HL-60 (cell line): ENCODE measurements around the gene YIF1A.
A peak's percentile ranks its signal among the peaks of the same experiment; 100 is the strongest.

Source experiments
- DNase-seq, 2 experiments: peaks; one replicate each; pipeline ENCODE4 v3.0.0-alpha.2; 2010 to 2020; ENCODE audit warnings: low read depth in 1 of 2, low spot score in 1 of 2
- H3K27ac ChIP-seq: fragments of 250-450 bp; sonication (Bioruptor Pico); replicated peaks from 2 replicates; pipeline ENCODE4 v1.5.1; 2020; ENCODE audit warnings: mild to moderate bottlenecking, moderate library complexity
- H3K27me3 ChIP-seq: fragments of 250-450 bp; sonication (Bioruptor Pico); 2 replicates; pipeline ENCODE4 v1.5.1; 2021; ENCODE audit warnings: mild to moderate bottlenecking, moderate library complexity; ENCODE audit not compliant: insufficient read depth, poor library complexity, severe bottlenecking
- H3K4me3 ChIP-seq: replicated peaks from 2 replicates; pipeline ENCODE4 v1.5.1; 2011; ENCODE audit warnings: mild to moderate bottlenecking, control low read depth, low read length; ENCODE audit not compliant: insufficient read depth
- GABPA ChIP-seq: IDR thresholded peaks from 2 replicates; pipeline ENCODE4 v1.6.1; 2012; ENCODE audit warnings: low read depth
- POLR2AphosphoS5 ChIP-seq: IDR thresholded peaks from 2 replicates; pipeline ENCODE4 v1.6.1; 2012; ENCODE audit warnings: low read depth
- SPI1 ChIP-seq: IDR thresholded peaks from 2 replicates; pipeline ENCODE4 v1.6.1; 2012; ENCODE audit warnings: low read depth, mild to moderate bottlenecking, borderline replicate concordance
- TF ChIP-seq, protein P1 (sequence below): IDR thresholded peaks from 2 replicates; pipeline ENCODE4 v1.6.1; 2012; ENCODE audit warnings: low read depth; ENCODE audit not compliant: insufficient replicate concordance
- TF ChIP-seq, protein P2 (sequence below): IDR thresholded peaks from one replicate; pipeline ENCODE4 v1.5.1; 2011; ENCODE audit warnings: low read length, control low read depth, inconsistent platforms; ENCODE audit not compliant: insufficient read depth

Gene YIF1A

DNA sequence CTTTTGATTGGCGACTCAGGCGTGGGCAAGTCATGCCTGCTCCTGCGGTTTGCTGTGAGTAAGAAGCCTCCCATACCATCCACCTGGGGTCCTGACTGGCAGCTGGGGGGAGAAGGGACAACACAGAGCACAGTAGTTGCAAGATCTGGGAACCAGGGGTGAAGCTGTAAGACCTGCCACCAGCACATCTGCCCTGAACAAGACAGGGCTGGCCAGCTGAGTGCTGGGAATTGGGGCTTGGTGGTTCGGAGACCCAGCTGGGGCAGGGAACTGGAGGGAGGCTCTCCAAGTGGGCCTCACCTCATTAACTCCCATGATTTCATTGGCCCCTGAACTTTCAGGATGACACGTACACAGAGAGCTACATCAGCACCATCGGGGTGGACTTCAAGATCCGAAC, 17.1 kb downstream of the YIF1A start:
- TF ChIP-seq SPI1 = no peak
- TF ChIP-seq, protein P1, sequence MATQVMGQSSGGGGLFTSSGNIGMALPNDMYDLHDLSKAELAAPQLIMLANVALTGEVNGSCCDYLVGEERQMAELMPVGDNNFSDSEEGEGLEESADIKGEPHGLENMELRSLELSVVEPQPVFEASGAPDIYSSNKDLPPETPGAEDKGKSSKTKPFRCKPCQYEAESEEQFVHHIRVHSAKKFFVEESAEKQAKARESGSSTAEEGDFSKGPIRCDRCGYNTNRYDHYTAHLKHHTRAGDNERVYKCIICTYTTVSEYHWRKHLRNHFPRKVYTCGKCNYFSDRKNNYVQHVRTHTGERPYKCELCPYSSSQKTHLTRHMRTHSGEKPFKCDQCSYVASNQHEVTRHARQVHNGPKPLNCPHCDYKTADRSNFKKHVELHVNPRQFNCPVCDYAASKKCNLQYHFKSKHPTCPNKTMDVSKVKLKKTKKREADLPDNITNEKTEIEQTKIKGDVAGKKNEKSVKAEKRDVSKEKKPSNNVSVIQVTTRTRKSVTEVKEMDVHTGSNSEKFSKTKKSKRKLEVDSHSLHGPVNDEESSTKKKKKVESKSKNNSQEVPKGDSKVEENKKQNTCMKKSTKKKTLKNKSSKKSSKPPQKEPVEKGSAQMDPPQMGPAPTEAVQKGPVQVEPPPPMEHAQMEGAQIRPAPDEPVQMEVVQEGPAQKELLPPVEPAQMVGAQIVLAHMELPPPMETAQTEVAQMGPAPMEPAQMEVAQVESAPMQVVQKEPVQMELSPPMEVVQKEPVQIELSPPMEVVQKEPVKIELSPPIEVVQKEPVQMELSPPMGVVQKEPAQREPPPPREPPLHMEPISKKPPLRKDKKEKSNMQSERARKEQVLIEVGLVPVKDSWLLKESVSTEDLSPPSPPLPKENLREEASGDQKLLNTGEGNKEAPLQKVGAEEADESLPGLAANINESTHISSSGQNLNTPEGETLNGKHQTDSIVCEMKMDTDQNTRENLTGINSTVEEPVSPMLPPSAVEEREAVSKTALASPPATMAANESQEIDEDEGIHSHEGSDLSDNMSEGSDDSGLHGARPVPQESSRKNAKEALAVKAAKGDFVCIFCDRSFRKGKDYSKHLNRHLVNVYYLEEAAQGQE = no peak
- TF ChIP-seq POLR2AphosphoS5 = no peak
- TF ChIP-seq, protein P2, sequence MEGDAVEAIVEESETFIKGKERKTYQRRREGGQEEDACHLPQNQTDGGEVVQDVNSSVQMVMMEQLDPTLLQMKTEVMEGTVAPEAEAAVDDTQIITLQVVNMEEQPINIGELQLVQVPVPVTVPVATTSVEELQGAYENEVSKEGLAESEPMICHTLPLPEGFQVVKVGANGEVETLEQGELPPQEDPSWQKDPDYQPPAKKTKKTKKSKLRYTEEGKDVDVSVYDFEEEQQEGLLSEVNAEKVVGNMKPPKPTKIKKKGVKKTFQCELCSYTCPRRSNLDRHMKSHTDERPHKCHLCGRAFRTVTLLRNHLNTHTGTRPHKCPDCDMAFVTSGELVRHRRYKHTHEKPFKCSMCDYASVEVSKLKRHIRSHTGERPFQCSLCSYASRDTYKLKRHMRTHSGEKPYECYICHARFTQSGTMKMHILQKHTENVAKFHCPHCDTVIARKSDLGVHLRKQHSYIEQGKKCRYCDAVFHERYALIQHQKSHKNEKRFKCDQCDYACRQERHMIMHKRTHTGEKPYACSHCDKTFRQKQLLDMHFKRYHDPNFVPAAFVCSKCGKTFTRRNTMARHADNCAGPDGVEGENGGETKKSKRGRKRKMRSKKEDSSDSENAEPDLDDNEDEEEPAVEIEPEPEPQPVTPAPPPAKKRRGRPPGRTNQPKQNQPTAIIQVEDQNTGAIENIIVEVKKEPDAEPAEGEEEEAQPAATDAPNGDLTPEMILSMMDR = no peak
- TF ChIP-seq GABPA = no peak
- Histone ChIP-seq H3K27ac (no peak overlapping the region), H3K27me3 (no peaks in the 10 kb centered on the region), H3K4me3 (no peak overlapping the region)
- DNase-seq = no peak

DNA sequence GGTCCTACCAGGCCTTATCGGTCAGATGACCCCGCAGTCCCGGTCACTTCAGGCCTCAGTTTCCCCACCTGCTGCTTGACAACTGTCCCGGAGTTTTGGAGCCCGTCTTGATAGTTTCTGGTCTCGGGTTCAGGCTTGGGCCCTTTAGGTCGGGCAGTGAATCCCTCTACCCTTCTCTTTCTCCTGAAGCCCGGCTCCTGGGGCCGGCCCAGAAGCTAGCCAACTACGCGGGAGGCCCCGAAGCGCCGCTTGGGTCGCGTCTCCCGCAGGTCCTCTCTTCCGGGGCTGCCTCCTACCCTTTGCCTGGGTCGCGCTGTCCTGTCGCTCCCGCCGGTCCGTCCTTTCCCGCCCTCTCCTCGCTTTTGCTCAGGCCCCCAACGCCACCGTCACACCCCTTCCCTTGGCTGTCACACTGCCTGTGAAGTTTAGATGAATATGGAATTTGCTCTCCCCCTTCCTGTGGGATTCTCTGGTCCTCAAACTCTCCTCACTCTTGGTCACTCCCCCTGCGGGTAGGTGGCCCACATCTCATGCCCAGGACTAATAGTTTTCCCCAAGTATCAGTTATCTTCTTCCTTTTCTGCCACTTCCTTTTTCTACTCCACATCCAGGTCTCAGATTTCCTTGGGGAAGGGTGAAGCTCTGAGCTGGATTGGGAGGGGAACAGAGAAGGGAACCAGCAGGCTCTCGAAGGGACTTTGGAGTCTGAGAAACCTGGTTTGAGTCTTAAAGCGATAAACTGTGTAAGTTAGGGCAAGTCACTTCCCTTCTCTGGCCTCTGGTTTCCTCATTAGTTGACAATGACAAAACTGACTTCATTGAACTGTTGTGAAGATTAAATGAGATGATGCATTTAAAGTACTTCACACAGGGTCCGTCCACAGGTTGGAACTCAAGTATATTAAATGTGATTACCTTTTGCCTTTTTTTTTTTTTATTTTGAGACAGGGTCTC, 19.7 kb downstream of the YIF1A start:
- Histone ChIP-seq H3K27ac (peak overlapping the region; percentile 83), H3K4me3 (peak overlapping the region; percentile 97), H3K27me3 (no peaks in the 10 kb centered on the region)
- TF ChIP-seq GABPA = no peak
- TF ChIP-seq, protein P2 = peak; percentile 4
- TF ChIP-seq SPI1 = peak; percentile 89
- no peak for TF ChIP-seq POLR2AphosphoS5
- peak; percentile 43 to 75 for DNase-seq

DNA sequence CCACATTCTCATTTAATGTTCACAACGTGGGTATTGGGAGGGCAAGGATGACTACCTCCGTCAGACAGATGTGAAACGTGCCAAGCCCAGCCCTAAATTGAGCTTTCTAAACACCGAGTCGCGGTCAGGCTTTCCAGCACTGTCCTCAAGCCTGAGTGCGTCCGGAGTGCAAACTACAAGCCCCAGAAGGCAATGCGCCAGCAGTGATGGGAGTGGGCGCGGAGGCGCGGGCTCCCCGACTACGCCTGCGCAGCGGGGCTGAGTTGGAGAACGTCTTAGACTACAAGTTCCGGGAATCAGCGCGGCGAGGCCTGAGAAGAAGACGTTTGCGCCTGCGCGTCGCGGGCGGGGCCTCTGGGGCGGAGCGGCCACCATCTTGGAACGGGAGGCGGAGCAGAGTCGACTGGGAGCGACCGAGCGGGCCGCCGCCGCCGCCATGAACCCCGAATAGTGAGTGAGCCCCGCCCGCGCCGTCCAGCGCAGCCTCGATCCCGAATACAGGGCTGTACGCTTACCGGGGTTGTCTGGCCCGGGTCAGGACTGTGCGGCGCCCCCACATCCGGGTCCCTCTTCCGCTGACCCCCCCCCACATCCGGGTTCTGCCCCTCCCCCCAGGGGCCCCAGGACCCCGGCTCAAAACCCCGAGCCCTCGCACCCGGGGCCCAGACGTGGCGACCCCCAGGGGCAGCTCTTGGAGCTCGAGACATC, 20.5 kb downstream of the YIF1A start, which contains the start of gene RAB1B:
Gene RAB1B, plus strand, starts transcription at position 396 of the 708 bp plus-strand sequence. Its CDS starts 41 bp downstream, at position 437.
- TF ChIP-seq, protein P2 = no peak
- TF ChIP-seq, protein P1 = no peak
- 0 out of 2 replicates have a peak, but pooled peaks have one; percentile 19 for TF ChIP-seq POLR2AphosphoS5
- no peak for TF ChIP-seq SPI1
- H3K4me3 ChIP-seq = peak within 1 kb of the TSS; percentile 97
- peak within 1 kb of the TSS; percentile 83 for H3K27ac ChIP-seq
- DNase-seq = peak; percentile 98 to 100
- H3K27me3 ChIP-seq = no peaks in the 10 kb centered on the region
